ENCODE results near the gene SUGCT.
A peak's percentile ranks its signal among the peaks of the same experiment; 100 is the strongest.

The SUGCT gene

DNA sequence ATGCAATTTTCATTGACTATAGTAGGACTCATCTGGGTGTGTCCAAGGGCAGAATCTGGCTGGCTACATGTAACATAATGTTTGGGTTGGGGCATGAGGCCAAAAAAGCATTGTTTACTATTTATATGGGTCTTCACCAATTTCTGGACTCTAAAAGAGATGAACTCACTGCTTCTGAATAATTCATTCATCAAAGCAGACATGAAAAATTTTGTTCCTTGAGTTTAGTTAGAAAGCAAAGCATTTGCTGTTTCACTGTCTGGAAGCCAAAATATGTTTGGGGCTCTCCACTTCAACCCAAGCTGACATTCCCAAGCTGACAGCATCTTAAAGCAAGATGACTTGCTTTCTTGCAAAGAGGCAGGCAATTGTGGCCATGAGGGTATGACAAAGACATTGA lies 670.6 kb downstream of the SUGCT start:
- H3K23ac ChIP-seq (ENCODE audit: low read length) = no peak overlapping the region
- H3K4ac ChIP-seq (ENCODE audit: low read depth, low read length) = no peak overlapping the region
- H3K18ac ChIP-seq (ENCODE audit: low read length) = no peak overlapping the region
- DNase-seq = peak in 1 of 2 donors; percentile 23
- H2BK120ac ChIP-seq (ENCODE audit: insufficient read depth, low read length, poor library complexity) = no peak overlapping the region
- no peak overlapping the region for H3K4me3 ChIP-seq (ENCODE audit: low read depth, low read length)
- H2AK5ac ChIP-seq (ENCODE audit: low read length) = no peak overlapping the region
- H3K9me3 ChIP-seq (ENCODE audit: insufficient read depth, low read depth, low read length) = no peaks in the 10 kb centered on the region
- no peaks in the 10 kb centered on the region for H3K36me3 ChIP-seq (ENCODE audit: control insufficient read depth in 1 of 2, insufficient read depth in 2 of 2, low read length in 2 of 2)
- no peak overlapping the region for H3K14ac ChIP-seq (ENCODE audit: low read length)
- no peak overlapping the region for H4K8ac ChIP-seq (ENCODE audit: low read depth, low read length)
- H3K79me2 ChIP-seq (ENCODE audit: control insufficient read depth, insufficient read depth, low read length, poor library complexity) = no peaks in the 10 kb centered on the region
- H3K9ac ChIP-seq (ENCODE audit: low read length) = no peak overlapping the region
- no peak overlapping the region for H3K27ac ChIP-seq (ENCODE audit: low read depth, low read length)
- no peak overlapping the region for H4K12ac ChIP-seq (ENCODE audit: low read depth, low read length)
- H2BK5ac ChIP-seq (ENCODE audit: low read depth, low read length, poor library complexity) = no peak overlapping the region
- H3K79me1 ChIP-seq (ENCODE audit: low read length) = no peaks in the 10 kb centered on the region
- H2BK12ac ChIP-seq (ENCODE audit: low read length) = no peak overlapping the region
- no peak overlapping the region for H3K4me2 ChIP-seq (ENCODE audit: low read length)
- peaks cover 0 to 6% of the 10 kb centered on the region in 2 experiments for H3K4me1 ChIP-seq (ENCODE audit: control insufficient read depth in 1 of 2, insufficient read depth in 2 of 2, low read length in 2 of 2)
- H3K27me3 ChIP-seq (ENCODE audit: insufficient read depth, low read length) = no peaks in the 10 kb centered on the region
- H2AFZ ChIP-seq (ENCODE audit: insufficient read depth, low read length, poor library complexity) = no peak overlapping the region
- H4K91ac ChIP-seq (ENCODE audit: low read depth, low read length) = no peak overlapping the region

GRCh38 chr7:40808378-40808942 lies 673.7 kb downstream of the SUGCT start:
- no peaks in the 10 kb centered on the region for H3K27me3 ChIP-seq (ENCODE audit: insufficient read depth, low read length)
- H3K27ac ChIP-seq (ENCODE audit: low read depth, low read length) = no peak overlapping the region
- no peaks in the 10 kb centered on the region for H3K79me1 ChIP-seq (ENCODE audit: low read length)
- H2BK5ac ChIP-seq (ENCODE audit: low read depth, low read length, poor library complexity) = no peak overlapping the region
- no peak overlapping the region for H3K23ac ChIP-seq (ENCODE audit: low read length)
- H3K9me3 ChIP-seq (ENCODE audit: insufficient read depth, low read depth, low read length) = no peaks in the 10 kb centered on the region
- no peak overlapping the region for H3K14ac ChIP-seq (ENCODE audit: low read length)
- no peak overlapping the region for H2AFZ ChIP-seq (ENCODE audit: insufficient read depth, low read length, poor library complexity)
- H2AK5ac ChIP-seq (ENCODE audit: low read length) = no peak overlapping the region
- H3K9ac ChIP-seq (ENCODE audit: low read length) = no peak overlapping the region
- H3K79me2 ChIP-seq (ENCODE audit: control insufficient read depth, insufficient read depth, low read length, poor library complexity) = no peaks in the 10 kb centered on the region
- no peak overlapping the region for H3K4me3 ChIP-seq (ENCODE audit: low read depth, low read length)
- peaks cover 0 to 3% of the 10 kb centered on the region in 2 experiments for H3K4me1 ChIP-seq (ENCODE audit: control insufficient read depth in 1 of 2, insufficient read depth in 2 of 2, low read length in 2 of 2)
- no peak overlapping the region for H3K4me2 ChIP-seq (ENCODE audit: low read length)
- H2BK12ac ChIP-seq (ENCODE audit: low read length) = no peak overlapping the region
- H4K8ac ChIP-seq (ENCODE audit: low read depth, low read length) = no peak overlapping the region
- no peak overlapping the region for H4K12ac ChIP-seq (ENCODE audit: low read depth, low read length)
- no peaks in the 10 kb centered on the region for H3K36me3 ChIP-seq (ENCODE audit: control insufficient read depth in 1 of 2, insufficient read depth in 2 of 2, low read length in 2 of 2)
- DNase-seq = peak; percentile 64 to 72
- no peak overlapping the region for H3K4ac ChIP-seq (ENCODE audit: low read depth, low read length)
- no peak overlapping the region for H3K18ac ChIP-seq (ENCODE audit: low read length)
- no peak overlapping the region for H4K91ac ChIP-seq (ENCODE audit: low read depth, low read length)
- H2BK120ac ChIP-seq (ENCODE audit: insufficient read depth, low read length, poor library complexity) = no peak overlapping the region

GRCh38 chr7:40810274-40810673 lies 675.5 kb downstream of the SUGCT start:
- Histone ChIP-seq H3K4ac (ENCODE audit: low read depth, low read length) (no peak overlapping the region), H3K18ac (ENCODE audit: low read length) (no peak overlapping the region), H3K36me3 (ENCODE audit: control insufficient read depth in 1 of 2, insufficient read depth in 2 of 2, low read length in 2 of 2) (no peaks in the 10 kb centered on the region), H3K23ac (ENCODE audit: low read length) (no peak overlapping the region), H3K27ac (ENCODE audit: low read depth, low read length) (no peak overlapping the region), H4K12ac (ENCODE audit: low read depth, low read length) (no peak overlapping the region), H3K4me2 (ENCODE audit: low read length) (no peak overlapping the region), H4K8ac (ENCODE audit: low read depth, low read length) (no peak overlapping the region), H3K9me3 (ENCODE audit: insufficient read depth, low read depth, low read length) (no peaks in the 10 kb centered on the region), H3K9ac (ENCODE audit: low read length) (no peak overlapping the region), H3K4me1 (ENCODE audit: control insufficient read depth in 1 of 2, insufficient read depth in 2 of 2, low read length in 2 of 2) (peaks cover 0 to 3% of the 10 kb centered on the region in 2 experiments), H3K79me2 (ENCODE audit: control insufficient read depth, insufficient read depth, low read length, poor library complexity) (no peaks in the 10 kb centered on the region), H2AK5ac (ENCODE audit: low read length) (no peak overlapping the region), H2BK120ac (ENCODE audit: insufficient read depth, low read length, poor library complexity) (no peak overlapping the region), H2BK12ac (ENCODE audit: low read length) (no peak overlapping the region), H3K79me1 (ENCODE audit: low read length) (no peaks in the 10 kb centered on the region), H3K14ac (ENCODE audit: low read length) (no peak overlapping the region), H3K27me3 (ENCODE audit: insufficient read depth, low read length) (no peaks in the 10 kb centered on the region), H2AFZ (ENCODE audit: insufficient read depth, low read length, poor library complexity) (no peak overlapping the region), H3K4me3 (ENCODE audit: low read depth, low read length) (no peak overlapping the region), H2BK5ac (ENCODE audit: low read depth, low read length, poor library complexity) (no peak overlapping the region), H4K91ac (ENCODE audit: low read depth, low read length) (no peak overlapping the region)
- DNase-seq = no peak
- whole genome bisulfite sequencing (ENCODE audit: extremely low coverage, insufficient coverage, insufficient read length) = no CpG with 5 or more reads among the region's 1 CpG

DNA sequence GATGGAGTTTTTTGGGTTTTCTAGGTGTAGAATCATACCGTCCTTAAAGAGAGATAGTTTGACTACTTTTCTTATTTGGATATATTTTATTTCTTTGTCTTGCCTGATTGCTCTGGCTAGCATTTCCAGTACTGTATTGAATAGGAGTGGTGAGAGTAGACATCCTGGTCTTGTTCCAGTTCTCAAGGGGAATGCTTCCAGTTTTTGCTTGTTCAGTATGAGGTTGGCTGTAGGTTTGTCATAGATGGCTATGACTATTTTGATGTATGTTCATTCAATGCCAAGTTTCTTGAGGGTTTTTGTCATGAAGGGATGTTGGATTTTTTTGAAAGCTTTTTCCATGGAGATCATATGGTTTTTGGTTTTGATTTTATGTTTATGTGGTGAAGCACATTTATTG lies 676.9 kb downstream of the SUGCT start:
- Histone ChIP-seq H3K18ac (ENCODE audit: low read length) (no peak overlapping the region), H3K79me2 (ENCODE audit: control insufficient read depth, insufficient read depth, low read length, poor library complexity) (no peaks in the 10 kb centered on the region), H2BK12ac (ENCODE audit: low read length) (no peak overlapping the region), H3K4me3 (ENCODE audit: low read depth, low read length) (no peak overlapping the region), H3K14ac (ENCODE audit: low read length) (no peak overlapping the region), H3K27ac (ENCODE audit: low read depth, low read length) (no peak overlapping the region), H4K12ac (ENCODE audit: low read depth, low read length) (no peak overlapping the region), H3K9me3 (ENCODE audit: insufficient read depth, low read depth, low read length) (peaks cover 2% of the 10 kb centered on the region), H4K91ac (ENCODE audit: low read depth, low read length) (no peak overlapping the region), H3K79me1 (ENCODE audit: low read length) (no peaks in the 10 kb centered on the region), H3K27me3 (ENCODE audit: insufficient read depth, low read length) (no peaks in the 10 kb centered on the region), H3K23ac (ENCODE audit: low read length) (no peak overlapping the region), H4K8ac (ENCODE audit: low read depth, low read length) (no peak overlapping the region), H3K4me1 (ENCODE audit: control insufficient read depth in 1 of 2, insufficient read depth in 2 of 2, low read length in 2 of 2) (peaks cover 0 to 3% of the 10 kb centered on the region in 2 experiments), H3K36me3 (ENCODE audit: control insufficient read depth in 1 of 2, insufficient read depth in 2 of 2, low read length in 2 of 2) (no peaks in the 10 kb centered on the region), H2AFZ (ENCODE audit: insufficient read depth, low read length, poor library complexity) (no peak overlapping the region), H2BK5ac (ENCODE audit: low read depth, low read length, poor library complexity) (no peak overlapping the region), H3K4me2 (ENCODE audit: low read length) (no peak overlapping the region), H3K9ac (ENCODE audit: low read length) (no peak overlapping the region), H2BK120ac (ENCODE audit: insufficient read depth, low read length, poor library complexity) (no peak overlapping the region), H2AK5ac (ENCODE audit: low read length) (no peak overlapping the region), H3K4ac (ENCODE audit: low read depth, low read length) (no peak overlapping the region)
- DNase-seq = no peak
- no CpG with 5 or more reads among the region's 1 CpG for WGBS (ENCODE audit: extremely low coverage, insufficient coverage, insufficient read length)

All from trophoblast cell (in vitro differentiated cells and primary cell).